Stimulated activated CD8-positive, alpha-beta memory T cell treated with anti-CD3 and anti-CD28 coated beads, Interleukin-4, amount 100 ng/mL, for 1 hour (primary cell): ENCODE results near the gene KCNH1.

ENCODE experiments used
- DNase-seq, 2 donors: peaks; one replicate each; pipeline ENCODE4 v3.0.0-alpha.2; 2020; ENCODE audit warnings: low read depth in 2 of 2, low spot score in 1 of 2

The KCNH1 gene

GRCh38 chr1:210654176-210654981, 479.6 kb downstream of the KCNH1 start:
- DNase-seq = no peak

GRCh38 chr1:210653771-210654170, 480.2 kb downstream of the KCNH1 start:
- DNase-seq = no peak

GRCh38 chr1:210652329-210652954, 481.5 kb downstream of the KCNH1 start:
- DNase-seq = no peak

- no peak for DNase-seq
Measured at GRCh38 chr1:210650403-210650802, 483.5 kb downstream of the KCNH1 start.

GRCh38 chr1:210648588-210649269, 485.2 kb downstream of the KCNH1 start:
- no peak for DNase-seq

GRCh38 chr1:210647406-210648333, 486.3 kb downstream of the KCNH1 start:
- DNase-seq = no peak

- no peak for DNase-seq
Measured at GRCh38 chr1:210646258-210646616, 487.7 kb downstream of the KCNH1 start.

GRCh38 chr1:210645582-210646257, 488.2 kb downstream of the KCNH1 start:
- no peak for DNase-seq

- DNase-seq = no peak
Measured at GRCh38 chr1:210641582-210641981, 492.4 kb downstream of the KCNH1 start.

- DNase-seq = no peak
Measured at GRCh38 chr1:210635108-210635507, 498.8 kb downstream of the KCNH1 start.

- DNase-seq = no peak
Measured at GRCh38 chr1:210633636-210634035, 500.3 kb downstream of the KCNH1 start.

- DNase-seq = no peak
Measured at GRCh38 chr1:210633140-210633539, 500.8 kb downstream of the KCNH1 start.

- DNase-seq = no peak
Measured at GRCh38 chr1:210631399-210631798, 502.5 kb downstream of the KCNH1 start.

GRCh38 chr1:210629276-210629675, 504.7 kb downstream of the KCNH1 start:
- DNase-seq = no peak

- no peak for DNase-seq
Measured at GRCh38 chr1:210627755-210628154, 506.2 kb downstream of the KCNH1 start.
